DMS53 (cell line): ENCODE data around the gene DAZAP1.

Experiments used
- DNase-seq: peaks from one replicate; lab custom pipeline; 2025; lab: John Stamatoyannopoulos, UW

Gene DAZAP1

DNA sequence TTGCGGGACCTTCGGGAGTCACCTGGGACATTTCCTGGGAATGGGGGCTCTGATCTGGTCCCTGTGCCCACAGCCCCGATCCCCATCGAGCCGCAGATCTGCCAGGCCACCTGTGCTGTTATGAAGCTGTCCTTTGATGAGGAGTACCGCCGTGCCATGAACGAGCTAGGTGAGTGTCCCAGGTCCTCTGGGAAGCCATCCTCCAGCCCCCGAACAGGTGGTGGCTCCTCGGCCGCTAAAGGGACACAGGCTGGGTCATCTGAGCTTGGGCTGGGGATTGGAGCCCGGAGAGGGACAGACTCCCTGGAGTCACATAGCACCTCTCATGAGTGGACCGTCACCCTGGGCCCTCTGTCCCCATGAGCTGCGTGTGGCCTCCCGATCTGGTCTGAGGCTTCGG is 50.5 kb downstream of the DAZAP1 start:
- no peak for DNase-seq

DNA sequence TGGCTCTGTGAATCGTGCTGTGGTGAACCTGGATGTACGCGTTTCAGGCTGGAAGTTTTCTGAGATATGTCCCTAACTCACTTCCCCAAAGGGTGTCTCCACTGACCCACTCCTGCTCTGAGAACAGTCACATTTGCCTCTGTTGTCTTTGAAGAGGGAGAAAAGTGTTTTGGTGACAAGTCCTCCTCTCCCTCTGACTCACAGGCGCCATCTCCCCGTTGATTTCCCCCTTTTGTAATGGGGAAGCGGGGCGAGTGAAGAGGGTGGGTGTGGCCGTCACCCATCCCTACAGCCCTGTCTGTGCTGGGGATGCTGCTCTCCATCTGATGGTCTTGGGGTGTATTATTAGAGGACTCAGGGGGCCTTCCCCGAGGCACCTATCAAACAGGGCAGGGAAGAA is 52.1 kb downstream of the DAZAP1 start:
- DNase-seq, result no peak

DNA sequence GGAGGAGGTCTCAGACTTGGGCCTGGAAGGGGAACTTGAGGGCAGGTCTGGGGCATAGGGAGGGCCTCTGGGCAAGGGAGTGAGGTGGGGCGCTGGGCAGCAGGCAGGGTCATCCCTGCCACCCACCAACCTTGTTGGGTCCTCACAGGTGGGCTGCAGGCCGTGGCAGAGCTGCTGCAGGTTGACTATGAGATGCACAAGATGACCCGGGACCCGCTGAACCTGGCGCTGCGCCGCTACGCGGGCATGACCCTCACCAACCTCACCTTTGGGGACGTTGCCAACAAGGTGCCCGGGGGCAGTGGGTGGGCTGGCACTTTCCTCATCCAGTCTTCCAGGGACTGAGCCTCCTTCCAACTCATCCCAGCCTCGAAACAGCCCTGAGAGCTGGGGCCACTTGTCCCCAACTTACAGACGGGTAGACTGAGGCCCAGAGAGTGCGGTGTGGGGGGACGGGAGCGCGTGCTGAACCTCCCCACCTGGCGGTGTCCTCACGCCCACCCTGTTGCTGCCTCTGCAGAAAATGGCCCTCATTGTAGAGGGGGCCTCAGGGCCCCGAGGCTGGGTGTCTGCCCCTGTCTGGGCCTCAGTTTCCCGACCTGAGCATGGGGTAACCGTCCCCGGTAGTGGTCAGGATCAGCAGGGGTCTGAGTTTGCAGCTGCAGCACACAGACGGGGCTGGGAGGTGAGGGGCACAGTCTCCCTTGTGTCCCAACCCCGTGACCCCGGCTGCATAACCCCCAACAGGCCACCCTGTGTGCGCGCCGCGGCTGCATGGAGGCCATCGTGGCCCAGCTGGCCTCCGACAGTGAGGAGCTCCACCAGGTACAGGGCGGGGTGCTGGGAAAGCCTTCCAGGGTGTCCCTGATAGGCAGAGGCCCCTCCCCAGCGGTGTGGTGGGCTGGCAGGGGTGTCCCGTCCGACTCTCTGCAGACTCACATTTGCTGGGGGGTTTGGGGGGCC is 52.9 kb downstream of the DAZAP1 start:
- no peak for DNase-seq

DNA sequence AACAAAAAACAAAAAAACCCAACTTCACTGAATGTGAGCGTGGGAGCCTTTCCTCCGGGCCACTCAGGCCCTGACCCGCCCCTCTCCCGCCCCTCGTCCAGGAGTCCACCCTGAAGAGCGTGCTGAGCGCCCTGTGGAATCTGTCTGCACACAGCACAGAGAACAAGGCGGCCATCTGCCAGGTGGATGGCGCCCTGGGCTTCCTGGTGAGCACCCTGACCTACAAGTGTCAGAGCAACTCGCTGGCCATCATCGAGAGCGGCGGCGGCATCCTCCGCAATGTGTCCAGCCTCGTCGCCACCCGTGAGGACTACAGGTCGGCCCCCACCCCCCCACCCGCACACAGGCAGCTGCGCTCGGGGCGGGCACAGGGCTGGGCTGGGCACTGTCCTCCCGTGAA is 54.5 kb downstream of the DAZAP1 start:
- no peak for DNase-seq

DNA sequence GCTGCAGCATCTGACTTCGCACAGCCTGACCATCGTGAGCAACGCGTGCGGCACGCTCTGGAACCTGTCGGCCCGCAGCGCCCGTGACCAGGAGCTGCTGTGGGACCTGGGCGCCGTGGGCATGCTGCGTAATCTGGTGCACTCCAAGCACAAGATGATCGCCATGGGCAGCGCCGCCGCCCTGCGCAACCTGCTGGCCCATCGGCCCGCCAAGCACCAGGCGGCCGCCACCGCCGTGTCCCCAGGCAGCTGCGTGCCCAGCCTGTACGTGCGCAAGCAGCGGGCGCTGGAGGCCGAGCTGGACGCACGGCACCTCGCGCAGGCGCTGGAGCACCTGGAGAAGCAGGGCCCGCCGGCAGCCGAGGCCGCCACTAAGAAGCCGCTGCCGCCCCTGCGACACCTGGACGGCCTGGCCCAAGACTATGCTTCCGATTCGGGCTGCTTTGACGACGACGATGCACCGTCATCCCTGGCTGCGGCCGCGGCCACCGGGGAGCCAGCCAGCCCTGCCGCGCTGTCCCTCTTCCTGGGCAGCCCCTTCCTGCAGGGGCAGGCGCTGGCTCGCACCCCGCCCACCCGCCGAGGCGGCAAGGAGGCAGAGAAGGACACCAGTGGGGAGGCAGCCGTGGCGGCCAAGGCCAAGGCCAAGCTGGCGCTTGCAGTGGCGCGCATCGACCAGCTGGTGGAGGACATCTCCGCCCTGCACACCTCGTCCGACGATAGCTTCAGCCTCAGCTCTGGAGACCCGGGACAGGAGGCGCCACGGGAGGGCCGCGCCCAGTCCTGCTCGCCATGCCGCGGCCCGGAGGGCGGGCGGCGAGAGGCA is 58.0 kb downstream of the DAZAP1 start:
- peak; percentile 89 for DNase-seq

DNA sequence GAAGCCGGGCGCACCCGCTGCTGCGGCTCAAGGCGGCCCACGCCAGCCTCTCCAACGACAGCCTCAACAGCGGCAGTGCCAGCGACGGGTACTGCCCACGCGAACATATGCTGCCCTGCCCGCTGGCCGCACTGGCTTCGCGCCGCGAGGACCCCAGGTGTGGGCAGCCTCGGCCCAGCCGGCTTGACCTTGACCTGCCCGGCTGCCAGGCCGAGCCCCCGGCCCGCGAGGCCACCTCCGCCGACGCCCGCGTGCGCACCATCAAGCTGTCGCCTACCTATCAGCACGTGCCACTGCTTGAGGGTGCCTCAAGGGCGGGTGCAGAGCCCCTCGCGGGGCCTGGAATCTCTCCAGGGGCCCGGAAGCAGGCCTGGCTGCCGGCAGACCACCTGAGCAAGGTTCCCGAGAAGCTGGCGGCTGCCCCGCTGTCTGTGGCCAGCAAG is 58.7 kb downstream of the DAZAP1 start:
- DNase-seq, result no peak

DNA sequence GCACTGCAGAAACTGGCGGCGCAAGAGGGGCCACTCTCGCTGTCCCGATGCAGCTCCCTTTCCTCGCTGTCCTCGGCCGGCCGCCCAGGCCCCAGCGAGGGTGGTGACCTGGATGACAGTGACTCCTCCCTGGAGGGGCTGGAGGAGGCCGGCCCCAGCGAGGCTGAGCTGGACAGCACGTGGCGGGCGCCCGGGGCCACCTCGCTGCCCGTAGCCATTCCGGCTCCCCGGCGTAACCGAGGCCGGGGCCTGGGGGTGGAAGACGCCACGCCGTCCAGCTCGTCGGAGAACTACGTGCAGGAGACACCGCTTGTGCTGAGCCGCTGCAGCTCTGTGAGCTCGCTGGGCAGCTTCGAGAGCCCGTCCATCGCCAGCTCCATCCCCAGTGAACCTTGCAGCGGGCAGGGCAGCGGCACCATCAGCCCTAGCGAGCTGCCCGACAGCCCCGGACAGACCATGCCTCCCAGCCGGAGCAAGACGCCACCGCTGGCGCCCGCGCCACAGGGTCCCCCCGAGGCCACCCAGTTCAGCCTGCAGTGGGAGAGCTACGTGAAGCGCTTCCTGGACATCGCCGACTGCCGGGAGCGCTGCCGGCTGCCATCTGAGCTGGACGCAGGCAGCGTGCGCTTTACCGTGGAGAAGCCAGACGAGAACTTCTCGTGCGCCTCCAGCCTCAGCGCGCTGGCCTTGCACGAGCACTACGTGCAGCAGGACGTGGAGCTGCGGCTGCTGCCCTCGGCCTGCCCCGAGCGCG is 59.3 kb downstream of the DAZAP1 start:
- DNase-seq, result no peak

DNA sequence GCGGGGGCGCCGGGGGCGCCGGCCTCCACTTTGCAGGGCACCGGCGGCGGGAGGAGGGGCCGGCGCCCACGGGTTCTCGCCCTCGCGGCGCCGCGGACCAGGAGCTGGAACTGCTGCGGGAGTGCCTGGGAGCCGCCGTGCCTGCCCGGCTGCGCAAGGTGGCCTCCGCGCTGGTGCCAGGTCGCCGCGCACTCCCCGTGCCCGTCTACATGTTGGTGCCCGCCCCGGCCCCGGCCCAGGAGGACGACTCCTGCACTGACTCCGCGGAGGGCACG is 59.8 kb downstream of the DAZAP1 start:
- DNase-seq, result no peak

DNA sequence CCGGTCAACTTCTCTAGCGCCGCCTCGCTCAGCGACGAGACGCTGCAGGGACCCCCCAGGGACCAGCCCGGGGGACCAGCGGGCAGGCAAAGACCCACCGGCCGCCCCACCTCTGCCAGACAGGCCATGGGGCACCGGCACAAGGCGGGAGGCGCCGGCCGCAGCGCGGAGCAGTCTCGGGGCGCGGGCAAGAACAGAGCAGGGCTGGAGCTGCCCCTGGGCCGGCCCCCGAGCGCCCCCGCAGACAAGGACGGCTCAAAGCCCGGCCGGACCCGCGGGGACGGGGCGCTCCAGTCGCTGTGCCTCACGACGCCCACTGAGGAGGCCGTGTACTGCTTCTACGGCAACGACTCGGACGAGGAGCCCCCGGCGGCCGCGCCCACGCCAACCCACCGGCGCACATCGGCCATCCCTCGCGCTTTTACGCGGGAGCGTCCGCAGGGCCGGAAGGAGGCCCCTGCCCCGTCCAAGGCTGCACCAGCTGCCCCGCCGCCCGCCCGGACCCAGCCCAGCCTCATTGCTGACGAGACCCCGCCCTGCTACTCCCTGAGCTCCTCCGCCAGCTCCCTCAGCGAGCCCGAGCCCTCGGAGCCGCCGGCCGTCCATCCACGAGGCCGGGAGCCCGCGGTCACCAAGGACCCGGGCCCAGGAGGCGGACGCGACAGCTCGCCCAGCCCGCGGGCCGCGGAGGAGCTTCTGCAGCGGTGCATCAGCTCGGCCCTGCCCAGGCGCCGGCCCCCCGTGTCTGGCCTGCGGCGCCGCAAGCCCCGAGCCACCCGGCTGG is 60.3 kb downstream of the DAZAP1 start:
- no peak for DNase-seq

DNA sequence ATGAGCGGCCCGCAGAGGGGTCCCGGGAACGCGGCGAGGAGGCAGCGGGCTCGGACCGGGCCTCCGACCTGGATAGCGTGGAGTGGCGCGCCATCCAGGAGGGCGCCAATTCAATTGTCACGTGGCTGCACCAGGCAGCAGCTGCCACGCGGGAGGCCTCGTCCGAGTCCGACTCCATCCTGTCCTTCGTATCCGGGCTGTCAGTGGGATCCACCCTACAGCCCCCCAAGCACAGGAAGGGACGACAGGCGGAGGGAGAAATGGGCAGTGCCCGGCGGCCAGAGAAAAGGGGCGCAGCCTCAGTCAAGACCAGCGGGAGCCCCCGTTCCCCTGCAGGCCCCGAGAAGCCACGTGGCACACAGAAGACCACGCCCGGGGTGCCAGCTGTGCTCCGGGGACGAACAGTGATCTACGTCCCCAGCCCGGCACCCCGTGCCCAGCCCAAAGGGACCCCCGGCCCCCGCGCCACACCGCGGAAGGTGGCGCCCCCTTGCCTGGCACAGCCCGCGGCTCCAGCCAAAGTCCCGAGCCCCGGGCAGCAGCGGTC is 61.0 kb downstream of the DAZAP1 start:
- DNase-seq, result no peak

DNA sequence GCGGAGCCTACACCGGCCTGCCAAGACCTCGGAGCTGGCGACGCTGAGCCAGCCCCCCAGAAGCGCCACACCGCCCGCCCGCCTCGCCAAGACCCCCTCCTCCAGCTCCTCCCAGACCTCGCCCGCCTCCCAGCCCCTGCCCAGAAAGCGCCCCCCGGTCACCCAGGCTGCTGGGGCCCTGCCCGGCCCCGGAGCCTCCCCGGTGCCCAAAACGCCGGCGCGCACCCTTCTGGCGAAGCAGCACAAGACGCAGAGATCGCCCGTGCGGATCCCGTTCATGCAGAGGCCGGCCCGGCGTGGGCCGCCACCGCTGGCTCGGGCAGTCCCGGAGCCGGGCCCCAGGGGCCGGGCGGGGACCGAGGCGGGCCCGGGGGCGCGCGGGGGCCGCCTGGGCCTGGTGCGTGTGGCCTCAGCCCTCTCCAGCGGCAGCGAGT is 61.5 kb downstream of the DAZAP1 start:
- peak; percentile 67 for DNase-seq

DNA sequence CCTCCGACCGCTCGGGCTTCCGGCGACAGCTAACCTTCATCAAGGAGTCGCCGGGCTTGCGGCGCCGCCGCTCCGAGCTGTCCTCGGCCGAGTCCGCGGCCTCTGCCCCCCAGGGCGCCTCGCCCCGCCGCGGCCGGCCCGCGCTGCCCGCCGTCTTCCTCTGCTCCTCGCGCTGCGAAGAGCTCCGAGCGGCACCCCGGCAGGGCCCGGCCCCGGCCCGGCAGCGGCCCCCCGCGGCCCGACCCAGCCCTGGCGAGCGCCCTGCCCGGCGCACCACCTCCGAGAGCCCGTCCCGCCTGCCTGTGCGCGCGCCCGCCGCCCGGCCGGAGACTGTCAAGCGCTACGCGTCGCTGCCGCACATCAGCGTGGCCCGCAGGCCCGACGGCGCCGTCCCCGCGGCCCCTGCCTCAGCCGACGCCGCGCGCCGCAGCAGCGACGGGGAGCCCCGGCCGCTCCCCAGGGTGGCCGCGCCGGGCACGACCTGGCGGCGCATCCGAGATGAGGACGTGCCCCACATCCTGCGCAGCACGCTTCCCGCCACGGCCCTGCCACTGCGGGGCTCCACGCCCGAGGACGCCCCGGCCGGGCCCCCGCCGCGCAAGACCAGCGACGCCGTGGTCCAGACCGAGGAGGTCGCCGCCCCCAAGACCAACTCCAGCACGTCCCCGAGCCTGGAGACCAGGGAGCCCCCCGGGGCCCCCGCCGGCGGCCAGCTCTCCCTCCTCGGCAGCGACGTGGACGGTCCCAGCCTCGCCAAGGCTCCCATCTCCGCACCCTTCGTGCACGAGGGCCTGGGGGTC is 62.1 kb downstream of the DAZAP1 start:
- peak; percentile 67 for DNase-seq

DNA sequence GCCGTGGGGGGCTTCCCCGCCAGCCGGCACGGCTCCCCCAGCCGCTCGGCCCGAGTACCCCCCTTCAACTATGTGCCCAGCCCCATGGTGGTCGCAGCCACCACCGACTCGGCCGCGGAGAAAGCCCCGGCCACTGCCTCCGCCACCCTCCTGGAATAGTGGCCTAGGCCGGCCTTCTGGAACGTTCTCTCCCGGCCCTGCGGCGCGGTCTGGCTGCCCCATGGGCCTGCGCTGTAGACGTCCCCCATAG is 62.6 kb downstream of the DAZAP1 start:
- no peak for DNase-seq

DNA sequence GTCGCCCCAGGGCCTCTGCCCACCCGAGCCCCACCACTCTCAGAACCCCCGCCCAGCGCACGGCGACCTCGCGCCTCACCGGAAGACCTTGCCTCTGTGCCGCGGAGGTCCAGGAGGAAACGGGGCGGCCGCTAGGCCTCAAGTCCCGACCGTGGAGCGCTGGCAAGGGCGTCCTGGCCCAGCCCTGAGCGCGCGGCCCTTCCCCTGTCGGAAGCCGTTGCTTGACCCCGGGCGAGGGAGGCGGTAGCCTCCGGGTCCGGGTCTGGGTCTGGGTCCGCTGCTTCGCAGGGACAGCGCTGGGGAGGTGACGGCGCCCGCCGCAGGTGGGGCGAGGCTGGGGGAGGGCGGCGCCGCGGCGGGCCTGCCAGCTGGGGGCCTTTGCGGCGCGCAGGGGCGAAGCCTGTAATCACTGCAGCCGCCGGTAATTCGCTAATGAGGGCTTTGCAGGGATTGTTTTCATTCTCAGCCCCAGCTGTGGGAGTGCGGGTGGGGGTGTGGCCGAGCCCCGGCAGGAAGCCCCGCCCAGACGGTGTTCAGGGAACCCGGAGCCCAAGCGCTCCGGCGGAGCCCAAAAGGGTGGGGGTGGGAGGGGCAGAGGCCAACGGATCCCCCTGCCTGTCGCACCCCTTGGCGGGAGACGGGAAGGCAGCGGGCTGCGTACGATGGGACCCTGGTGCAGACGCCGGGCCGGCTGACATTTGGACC is 63.1 kb downstream of the DAZAP1 start:
- DNase-seq, result peak; percentile 43

DNA sequence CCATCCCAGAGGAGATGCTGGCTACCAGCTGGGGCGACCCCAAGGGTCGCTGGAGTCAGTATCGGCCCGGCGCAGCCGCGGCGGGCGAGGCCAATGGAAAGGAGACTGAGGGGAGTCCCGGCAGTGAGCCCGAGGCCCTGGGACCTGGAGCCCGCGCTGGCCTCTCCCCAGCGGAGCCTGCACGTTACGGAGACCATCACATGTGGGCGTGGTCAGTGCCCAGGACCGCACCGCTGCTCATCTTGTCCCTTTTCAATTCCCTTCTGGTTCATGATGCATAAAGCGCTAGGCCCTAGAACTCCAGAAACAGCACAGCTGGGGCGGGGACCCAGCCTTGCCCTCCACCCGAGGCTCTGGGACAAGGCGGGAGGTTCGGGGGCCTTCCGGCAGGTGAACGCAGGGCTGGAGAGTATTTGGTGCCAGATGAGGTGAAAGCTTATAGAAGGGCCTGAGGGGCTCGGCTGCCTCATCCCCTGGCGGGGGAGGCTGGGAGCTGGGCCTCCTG is 63.7 kb downstream of the DAZAP1 start:
- DNase-seq, result peak; percentile 62

DNA sequence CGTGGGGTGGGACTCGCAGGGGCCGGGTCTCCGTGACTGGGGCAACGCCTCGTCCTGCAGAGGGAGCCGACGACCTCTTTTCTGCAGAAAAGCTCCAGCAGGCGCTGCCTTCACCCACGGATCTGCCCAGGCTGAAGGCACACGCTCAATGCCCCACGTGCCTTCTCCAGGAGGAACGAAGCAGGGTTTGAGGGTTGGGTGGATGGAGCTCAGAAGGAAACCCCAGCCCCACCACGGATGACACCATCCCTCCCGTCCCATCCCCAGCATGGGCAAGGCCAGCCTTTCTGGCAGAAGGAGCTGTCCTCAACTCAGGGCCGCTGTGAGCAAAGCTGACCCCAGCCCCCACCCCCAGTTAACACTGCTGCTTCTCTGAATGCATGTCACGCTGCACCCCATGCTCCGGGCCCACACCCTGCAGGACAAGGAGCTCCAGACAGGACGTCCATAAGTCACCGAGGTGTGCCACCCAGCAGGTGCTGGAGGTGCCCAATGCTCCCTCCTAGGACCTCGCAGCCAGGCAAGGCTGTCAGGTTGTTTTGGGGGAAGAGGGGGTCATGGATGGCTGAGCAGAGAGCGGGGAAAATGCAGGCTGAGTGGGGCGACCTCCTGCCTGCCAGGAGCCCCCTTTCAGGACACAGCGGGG is 64.3 kb downstream of the DAZAP1 start:
- peak; percentile 37 for DNase-seq

DNA sequence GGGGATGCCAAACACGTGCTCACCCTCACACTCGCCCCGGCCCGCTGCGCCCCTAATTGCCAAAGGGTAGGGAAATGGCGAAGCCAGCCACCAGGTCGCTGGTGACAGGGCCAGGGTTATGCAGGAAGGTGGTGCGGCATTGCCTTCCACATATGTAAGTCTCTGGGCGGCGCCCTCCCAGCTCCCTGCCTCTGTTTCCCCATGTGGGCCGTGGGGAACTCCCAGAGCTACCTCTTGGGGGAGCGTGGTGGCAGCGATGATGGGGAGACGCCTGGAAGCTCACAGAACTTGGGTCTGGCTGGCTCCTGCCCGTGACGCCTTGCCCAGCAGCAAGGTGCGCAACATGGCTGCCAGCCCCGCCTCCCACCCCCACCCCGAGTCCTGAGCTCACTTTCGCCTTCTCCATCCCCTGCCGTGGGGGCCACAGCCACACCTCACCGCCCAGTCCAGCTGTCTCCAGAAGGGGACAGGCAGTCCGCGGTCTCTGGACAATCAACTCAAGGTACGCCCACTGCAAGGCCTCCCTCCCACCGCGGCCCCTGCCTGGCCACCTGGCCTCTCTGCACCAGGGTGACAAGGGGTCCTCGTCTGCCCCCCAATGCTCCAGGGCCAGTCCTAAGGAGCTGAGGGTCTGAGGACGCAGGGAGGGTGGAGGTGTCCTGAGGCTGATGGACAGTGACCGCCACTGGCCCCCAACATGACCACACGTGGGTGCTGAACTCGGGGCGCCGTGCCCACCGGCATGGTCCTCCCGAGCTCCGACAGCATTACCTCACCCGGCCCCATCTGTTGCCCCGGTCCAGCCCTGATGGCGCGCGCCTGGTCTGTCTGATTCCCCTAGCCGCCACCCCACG is 65.1 kb downstream of the DAZAP1 start:
- DNase-seq, result peak; percentile 34

DNA sequence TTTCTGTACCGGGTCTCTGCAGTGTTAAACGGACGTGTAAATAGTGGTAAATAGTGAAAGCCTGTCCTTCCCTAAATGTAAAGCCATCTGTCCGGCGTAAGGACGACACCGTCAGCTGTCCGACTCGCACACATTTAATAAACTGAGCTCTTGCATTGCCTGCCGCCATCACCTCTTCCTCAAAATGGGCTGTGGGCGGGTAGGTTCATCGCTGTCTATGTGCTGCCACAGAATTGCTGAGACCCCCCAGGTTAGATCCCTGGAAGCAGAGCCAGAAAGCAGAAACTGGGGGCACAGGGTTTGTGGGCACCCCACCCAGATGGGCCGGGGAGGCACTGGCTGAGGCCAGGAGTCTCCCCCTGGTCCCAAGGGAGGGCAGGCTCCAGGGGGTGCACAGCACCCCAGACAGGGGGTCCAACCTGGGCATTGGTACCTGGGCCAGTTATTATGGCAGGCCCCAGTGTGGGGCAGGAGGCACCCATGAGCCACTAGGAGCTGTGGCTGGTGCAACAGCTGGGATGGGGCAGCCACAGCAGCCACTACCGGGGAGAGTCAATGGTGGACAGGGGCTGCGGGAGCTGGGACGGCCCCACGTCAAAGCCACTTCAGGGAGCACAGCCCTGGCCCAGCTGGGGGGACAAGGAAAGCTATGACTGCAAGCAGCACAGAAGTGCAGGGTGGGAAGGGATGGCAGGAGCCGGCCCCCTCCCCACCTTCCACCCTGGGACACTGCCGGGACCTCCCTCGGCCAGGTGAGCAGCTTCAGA is 65.9 kb downstream of the DAZAP1 start:
- no peak for DNase-seq
